Measurements from ENCODE around the gene NFASC. TPM values are rescaled to one million over a fixed set of nuclear protein-coding genes. Genes with fewer than 3 reads are reported as not detected.

The NFASC gene
- total RNA-seq, 1 experiment from 2014 or later = 16.9 TPM

DNA sequence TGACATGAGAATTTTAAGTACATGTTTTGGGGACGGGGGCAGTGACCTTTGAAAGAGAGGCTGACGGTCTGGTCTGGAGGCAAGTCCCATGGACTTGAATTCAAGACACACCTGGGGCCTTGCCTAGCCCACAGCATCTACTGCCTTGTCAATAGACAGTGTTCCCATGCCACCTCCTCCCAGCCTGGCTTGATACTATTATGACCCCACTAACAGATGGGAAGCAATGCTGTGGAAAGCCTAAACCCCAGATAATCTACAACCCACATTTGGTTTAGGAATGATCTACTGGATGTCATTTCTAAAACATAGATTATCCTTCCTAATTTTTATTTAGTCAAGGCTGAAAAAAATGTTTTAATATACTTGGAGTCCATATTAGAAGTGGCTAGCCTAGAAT lies 17.8 kb upstream of the NFASC start:
- Histone ChIP-seq H3K4me1 (ENCODE audit: control insufficient read depth, insufficient read depth, low read length) (no peaks in the 10 kb centered on the region), H3K27ac (ENCODE audit: low read length) (no peak overlapping the region), H3K9me3 (ENCODE audit: control insufficient read depth, insufficient read depth, low read depth, low read length) (no peaks in the 10 kb centered on the region), H3K27me3 (ENCODE audit: control insufficient read depth, insufficient read depth, low read length) (no peaks in the 10 kb centered on the region; the same call in 1 of the 2 replicates), H3K36me3 (ENCODE audit: control insufficient read depth, insufficient read depth, low read length) (no peaks in the 10 kb centered on the region), H3K4me3 (ENCODE audit: low read depth in 2 of 2, low read length in 2 of 2) (no peak overlapping the region)
- POLR2A ChIA-PET = no interaction called here
- TF ChIP-seq POLR2AphosphoS5 (IDR thresholded peaks at IDR 0.05; ENCODE audit: low read depth, low read length) (no peak), SIN3A (IDR thresholded peaks at IDR 0.05; ENCODE audit: borderline replicate concordance, insufficient read depth, low read depth, low read length) (no peak), TCF7L2 (IDR thresholded peaks at IDR 0.05; ENCODE audit: low read depth, low read length) (no peak)
- TF ChIP-seq, protein P1, sequence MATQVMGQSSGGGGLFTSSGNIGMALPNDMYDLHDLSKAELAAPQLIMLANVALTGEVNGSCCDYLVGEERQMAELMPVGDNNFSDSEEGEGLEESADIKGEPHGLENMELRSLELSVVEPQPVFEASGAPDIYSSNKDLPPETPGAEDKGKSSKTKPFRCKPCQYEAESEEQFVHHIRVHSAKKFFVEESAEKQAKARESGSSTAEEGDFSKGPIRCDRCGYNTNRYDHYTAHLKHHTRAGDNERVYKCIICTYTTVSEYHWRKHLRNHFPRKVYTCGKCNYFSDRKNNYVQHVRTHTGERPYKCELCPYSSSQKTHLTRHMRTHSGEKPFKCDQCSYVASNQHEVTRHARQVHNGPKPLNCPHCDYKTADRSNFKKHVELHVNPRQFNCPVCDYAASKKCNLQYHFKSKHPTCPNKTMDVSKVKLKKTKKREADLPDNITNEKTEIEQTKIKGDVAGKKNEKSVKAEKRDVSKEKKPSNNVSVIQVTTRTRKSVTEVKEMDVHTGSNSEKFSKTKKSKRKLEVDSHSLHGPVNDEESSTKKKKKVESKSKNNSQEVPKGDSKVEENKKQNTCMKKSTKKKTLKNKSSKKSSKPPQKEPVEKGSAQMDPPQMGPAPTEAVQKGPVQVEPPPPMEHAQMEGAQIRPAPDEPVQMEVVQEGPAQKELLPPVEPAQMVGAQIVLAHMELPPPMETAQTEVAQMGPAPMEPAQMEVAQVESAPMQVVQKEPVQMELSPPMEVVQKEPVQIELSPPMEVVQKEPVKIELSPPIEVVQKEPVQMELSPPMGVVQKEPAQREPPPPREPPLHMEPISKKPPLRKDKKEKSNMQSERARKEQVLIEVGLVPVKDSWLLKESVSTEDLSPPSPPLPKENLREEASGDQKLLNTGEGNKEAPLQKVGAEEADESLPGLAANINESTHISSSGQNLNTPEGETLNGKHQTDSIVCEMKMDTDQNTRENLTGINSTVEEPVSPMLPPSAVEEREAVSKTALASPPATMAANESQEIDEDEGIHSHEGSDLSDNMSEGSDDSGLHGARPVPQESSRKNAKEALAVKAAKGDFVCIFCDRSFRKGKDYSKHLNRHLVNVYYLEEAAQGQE (IDR thresholded peaks at IDR 0.05; ENCODE audit: insufficient read depth in 1 of 2, low read depth in 2 of 2, low read length in 1 of 2) = no peak
- TF ChIP-seq, protein P2, sequence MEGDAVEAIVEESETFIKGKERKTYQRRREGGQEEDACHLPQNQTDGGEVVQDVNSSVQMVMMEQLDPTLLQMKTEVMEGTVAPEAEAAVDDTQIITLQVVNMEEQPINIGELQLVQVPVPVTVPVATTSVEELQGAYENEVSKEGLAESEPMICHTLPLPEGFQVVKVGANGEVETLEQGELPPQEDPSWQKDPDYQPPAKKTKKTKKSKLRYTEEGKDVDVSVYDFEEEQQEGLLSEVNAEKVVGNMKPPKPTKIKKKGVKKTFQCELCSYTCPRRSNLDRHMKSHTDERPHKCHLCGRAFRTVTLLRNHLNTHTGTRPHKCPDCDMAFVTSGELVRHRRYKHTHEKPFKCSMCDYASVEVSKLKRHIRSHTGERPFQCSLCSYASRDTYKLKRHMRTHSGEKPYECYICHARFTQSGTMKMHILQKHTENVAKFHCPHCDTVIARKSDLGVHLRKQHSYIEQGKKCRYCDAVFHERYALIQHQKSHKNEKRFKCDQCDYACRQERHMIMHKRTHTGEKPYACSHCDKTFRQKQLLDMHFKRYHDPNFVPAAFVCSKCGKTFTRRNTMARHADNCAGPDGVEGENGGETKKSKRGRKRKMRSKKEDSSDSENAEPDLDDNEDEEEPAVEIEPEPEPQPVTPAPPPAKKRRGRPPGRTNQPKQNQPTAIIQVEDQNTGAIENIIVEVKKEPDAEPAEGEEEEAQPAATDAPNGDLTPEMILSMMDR (IDR thresholded peaks at IDR 0.05) = no peak
- DNase-seq (ENCODE audit: low read depth, low spot score) (no peak), ATAC-seq (no peak)
- in situ Hi-C loops (cut with HindIII; ENCODE audit: low pct_unique_long_range_greater_than_20kb, low sequenced_read_pairs) = no loop called here
- CTCF ChIA-PET = interaction anchor here (0.5 kb wide), 1 partner anchor 9 kb away, joined by 3 read pairs; no protein-coding TSS in a partner anchor
- no TSS peak for BruUV-seq (replicated peaks)
- intact Hi-C loops (cut with micrococcal nuclease; ENCODE audit: unreplicated experiment) = no loop called here

DNA sequence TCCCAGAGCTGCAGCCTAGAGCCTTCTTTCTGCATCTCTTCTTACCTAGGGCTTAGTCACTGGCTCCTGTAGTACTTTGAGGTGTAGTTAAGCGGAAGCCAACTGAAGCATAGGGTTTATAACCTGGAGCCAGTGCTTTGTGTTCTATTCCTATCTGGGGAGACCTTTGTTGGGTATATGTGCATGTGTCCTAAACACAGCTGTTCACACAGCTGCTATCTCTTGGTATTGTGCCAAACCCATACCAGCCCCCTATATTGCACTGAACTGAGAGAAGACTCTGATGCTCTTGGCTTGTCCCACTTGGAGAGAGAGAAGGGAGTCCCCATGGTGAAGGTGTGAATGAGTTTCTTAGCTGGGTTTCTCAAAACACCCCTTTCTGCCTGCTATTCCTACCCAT lies 17.2 kb upstream of the NFASC start:
- no peak for TF ChIP-seq POLR2AphosphoS5 (IDR thresholded peaks at IDR 0.05; ENCODE audit: low read depth, low read length)
- TF ChIP-seq SIN3A (IDR thresholded peaks at IDR 0.05; ENCODE audit: borderline replicate concordance, insufficient read depth, low read depth, low read length) = no peak
- TF ChIP-seq, protein P1 (IDR thresholded peaks at IDR 0.05; ENCODE audit: insufficient read depth in 1 of 2, low read depth in 2 of 2, low read length in 1 of 2) = no peak
- intact Hi-C loops (cut with micrococcal nuclease; ENCODE audit: unreplicated experiment) (no loop called here), in situ Hi-C loops (cut with HindIII; ENCODE audit: low pct_unique_long_range_greater_than_20kb, low sequenced_read_pairs) (no loop called here)
- no peaks in the 10 kb centered on the region; the same call in 1 of the 2 replicates for H3K27me3 ChIP-seq (ENCODE audit: control insufficient read depth, insufficient read depth, low read length)
- no peak overlapping the region for H3K4me3 ChIP-seq (ENCODE audit: low read depth in 2 of 2, low read length in 2 of 2)
- DNase-seq (ENCODE audit: low read depth, low spot score) = no peak
- H3K27ac ChIP-seq (ENCODE audit: low read length) = no peak overlapping the region
- no peaks in the 10 kb centered on the region for H3K36me3 ChIP-seq (ENCODE audit: control insufficient read depth, insufficient read depth, low read length)
- ATAC-seq = no peak
- POLR2A ChIA-PET = no interaction called here
- no peaks in the 10 kb centered on the region for H3K4me1 ChIP-seq (ENCODE audit: control insufficient read depth, insufficient read depth, low read length)
- H3K9me3 ChIP-seq (ENCODE audit: control insufficient read depth, insufficient read depth, low read depth, low read length) = no peaks in the 10 kb centered on the region
- CTCF ChIA-PET = no interaction called here
- BruUV-seq (replicated peaks) = no TSS peak
